G401.6 (cell line): ENCODE results near the gene GALNT2.

ENCODE experiments used
- FAIRE-seq: peaks from 2 replicates; lab custom pipeline; 2012; peaks lifted over from hg19 to GRCh38; lab: Jason Lieb, UNC

GALNT2 gene

DNA sequence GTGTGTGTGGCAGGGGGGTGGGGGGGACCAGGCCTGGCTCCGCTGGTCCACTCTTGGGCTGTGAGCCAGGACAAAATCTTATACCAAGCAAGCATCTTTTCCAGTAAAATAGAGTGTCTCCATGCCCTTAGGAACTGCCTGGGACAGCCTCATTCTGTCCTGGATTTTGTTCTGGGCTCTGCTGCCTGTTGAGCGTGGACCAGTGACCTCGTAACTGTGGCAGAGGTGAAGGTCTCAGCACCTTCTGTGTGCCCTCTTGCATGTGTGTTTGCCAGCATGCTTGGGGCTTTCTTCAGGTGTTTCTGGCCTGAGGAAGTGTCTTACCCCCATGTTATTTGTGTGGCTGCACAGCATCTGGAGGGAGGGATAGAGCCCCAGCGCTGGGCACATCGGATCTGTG lies 45.7 kb downstream of the GALNT2 start:
- FAIRE-seq, result no peak

DNA sequence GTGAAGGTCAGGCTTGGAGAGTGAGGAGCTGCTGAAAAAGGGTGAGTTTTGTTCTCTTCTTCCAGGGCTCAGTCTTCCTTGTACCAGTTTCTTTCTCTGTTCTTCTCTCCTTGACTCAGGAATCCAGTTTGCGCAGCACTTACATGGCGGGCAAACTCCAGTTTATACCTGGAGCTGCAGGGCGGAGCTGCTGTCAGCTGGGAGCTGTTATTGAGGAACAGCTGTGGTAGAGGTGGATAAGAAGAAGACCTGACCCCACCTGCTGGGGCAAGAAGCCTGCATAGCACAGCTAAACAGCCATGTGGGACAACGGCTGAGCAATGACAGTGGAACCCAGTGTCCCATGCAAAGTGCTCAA lies 46.2 kb downstream of the GALNT2 start:
- no peak for FAIRE-seq

DNA sequence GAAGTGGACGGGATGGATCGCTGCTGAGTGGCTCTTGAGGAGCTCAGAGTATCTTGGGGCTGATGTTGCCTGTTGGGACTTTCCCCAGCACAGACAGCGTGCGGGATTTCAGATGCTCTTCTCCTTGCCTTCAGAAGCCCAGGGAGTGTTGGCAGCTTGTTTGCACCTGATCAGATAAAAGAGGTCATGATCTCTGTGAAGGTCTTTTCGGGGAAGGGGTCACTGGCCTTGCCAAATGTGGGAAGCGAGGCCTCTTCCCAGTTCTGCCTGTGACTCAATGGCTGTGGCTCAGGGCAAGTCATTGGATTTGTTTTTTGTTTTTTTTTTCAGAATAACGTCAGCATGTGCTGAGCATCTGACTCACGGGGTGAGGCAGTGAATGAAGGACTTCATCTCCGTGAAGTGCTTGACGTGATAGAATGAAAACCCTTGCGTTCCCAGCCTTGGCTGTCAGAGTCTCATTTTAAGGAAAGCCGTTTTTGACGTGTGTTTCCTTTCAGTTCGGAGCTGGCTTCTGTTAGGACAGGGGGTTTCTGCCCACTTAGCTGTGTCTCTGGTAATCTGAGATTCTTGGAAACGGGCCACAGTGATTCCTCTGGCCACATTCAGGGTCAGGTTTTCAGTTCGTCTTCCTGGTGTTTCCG lies 46.7 kb downstream of the GALNT2 start:
- no peak for FAIRE-seq

GRCh38 chr1:230114237-230114651 lies 47.2 kb downstream of the GALNT2 start:
- FAIRE-seq, result no peak

GRCh38 chr1:230117694-230118093 lies 50.7 kb downstream of the GALNT2 start:
- FAIRE-seq, result no peak

GRCh38 chr1:230119340-230119739 lies 52.3 kb downstream of the GALNT2 start:
- FAIRE-seq, result no peak

- FAIRE-seq, result no peak
These were observed 53.4 kb downstream of the GALNT2 start for GRCh38 chr1:230120289-230120920.

DNA sequence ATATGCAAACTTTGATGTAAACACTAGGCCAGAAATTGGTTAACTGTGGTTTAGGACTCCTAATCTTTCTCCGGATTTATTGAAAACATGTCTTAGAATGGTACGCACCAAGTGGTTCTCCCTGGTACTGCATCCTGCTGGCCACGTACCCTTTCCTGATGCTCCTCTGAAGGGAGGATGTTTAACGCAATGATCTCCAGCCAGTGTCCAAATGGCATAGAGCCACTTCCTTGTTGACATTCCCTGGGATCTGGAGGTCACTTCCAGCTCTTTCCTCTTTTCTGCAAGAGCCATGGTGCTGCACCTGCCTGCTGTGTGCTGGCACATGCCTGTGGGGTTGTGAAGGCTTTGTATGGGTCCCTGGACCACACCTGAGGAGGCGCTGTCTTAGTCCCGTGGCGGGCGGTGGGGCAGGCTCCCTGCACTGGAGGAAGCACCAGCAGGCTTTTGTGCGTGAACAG lies 53.9 kb downstream of the GALNT2 start:
- no peak for FAIRE-seq

GRCh38 chr1:230121950-230122349 lies 54.9 kb downstream of the GALNT2 start:
- FAIRE-seq, result no peak

GRCh38 chr1:230122366-230123279 lies 55.6 kb downstream of the GALNT2 start:
- FAIRE-seq, result no peak

DNA sequence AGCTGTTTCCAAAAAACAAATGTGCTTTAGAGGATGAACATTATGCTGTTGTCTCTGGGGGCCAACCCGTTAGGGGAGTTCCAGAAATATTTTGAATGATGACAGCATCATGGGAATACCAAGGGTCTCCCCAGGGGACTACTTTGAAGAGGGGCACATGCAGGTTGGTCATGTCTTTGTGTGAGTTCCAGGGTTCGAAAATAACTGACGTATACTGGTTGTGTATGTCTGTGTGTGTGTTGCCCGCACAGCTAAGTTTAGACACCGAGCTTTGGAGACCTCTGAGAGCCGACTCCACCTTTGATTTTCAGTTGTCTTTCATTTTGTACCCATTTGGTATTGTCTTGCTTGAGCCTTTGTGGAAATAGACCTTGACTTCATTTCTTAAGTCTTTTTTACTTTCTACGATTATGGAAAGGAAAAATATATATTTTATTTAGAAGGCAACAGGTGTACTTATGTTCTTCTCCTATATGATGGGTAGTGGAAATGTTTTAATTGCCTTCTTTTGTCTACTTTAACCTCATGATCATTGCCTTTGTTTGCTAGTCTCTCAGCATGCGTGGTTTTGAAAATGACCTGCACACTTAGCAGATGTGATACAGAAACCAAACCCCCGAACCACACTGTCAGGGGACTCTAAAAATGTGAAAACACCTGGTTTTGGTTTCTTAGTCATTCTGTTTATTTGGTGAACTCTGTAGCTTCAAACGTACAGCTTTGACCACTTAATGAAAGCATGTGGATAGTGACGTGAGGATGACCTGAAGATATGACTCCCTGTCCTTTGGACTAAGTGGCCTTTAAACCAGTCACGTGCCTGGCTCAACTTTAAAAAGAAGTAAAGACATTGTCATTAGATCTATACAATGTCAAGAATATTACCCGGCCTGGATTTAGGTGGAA lies 56.5 kb downstream of the GALNT2 start:
- FAIRE-seq, result no peak

GRCh38 chr1:230124186-230125128 lies 57.4 kb downstream of the GALNT2 start:
- no peak for FAIRE-seq

DNA sequence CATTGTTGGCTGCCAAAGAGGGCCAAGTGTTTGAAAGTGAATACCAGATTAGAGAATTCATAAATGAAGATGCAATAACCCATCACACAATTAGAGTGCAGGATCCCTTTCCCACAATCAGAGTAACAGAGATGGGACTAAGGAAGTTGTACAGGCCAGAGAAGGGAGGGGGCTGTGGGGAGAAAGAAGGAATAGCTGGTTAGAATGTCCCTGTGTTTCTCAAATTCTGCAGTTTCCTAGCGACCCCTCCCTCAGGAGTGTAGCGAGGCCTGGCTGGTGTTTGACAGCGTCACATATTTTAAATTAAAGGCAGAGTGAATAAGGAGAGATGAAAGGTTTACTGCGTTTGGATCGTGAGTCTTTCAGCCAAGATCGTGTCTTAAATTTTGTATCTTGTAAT lies 58.1 kb downstream of the GALNT2 start:
- FAIRE-seq, result no peak

DNA sequence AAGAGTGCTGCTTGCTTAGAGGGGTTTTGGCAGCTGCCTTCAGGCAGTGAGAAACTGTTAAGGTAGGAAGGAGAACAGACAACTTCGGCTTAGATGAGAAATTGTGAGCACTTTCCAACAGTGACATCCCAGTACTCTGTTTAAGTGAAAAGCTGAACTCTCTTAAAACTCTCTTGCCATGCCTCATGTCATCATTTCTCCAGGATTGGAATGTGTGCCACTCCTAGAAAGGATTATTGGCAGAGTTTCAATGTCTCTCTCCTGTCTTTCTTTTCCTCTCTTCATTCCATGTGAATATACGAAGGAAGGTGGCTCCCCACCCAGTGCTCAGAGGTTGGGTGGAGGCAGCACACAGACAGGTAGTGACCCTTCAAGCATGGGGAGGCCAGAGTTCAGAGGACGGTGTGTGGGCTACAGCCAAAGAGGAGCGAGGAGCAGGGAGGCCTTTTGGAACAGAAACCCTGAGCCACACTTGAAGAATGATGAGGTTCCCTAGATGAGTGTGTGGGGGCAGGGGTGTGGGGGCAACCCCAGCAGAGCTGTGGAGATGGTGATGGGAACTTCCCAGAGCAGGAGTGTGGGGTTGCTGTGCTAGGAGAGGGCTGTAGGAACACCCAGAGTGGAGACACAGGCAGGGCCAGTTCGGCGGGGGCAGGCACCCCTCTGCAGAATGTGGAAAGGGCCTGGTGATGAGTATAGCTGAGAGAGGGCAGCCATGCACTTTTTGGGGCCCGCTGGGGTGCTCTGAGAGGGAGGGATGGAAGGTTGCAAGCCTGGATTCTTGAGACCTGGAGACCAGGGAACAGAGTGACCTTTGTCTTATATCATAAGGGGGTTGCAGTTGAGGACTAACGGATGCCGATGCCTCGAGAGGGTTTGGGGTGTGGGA lies 58.8 kb downstream of the GALNT2 start:
- FAIRE-seq, result no peak

DNA sequence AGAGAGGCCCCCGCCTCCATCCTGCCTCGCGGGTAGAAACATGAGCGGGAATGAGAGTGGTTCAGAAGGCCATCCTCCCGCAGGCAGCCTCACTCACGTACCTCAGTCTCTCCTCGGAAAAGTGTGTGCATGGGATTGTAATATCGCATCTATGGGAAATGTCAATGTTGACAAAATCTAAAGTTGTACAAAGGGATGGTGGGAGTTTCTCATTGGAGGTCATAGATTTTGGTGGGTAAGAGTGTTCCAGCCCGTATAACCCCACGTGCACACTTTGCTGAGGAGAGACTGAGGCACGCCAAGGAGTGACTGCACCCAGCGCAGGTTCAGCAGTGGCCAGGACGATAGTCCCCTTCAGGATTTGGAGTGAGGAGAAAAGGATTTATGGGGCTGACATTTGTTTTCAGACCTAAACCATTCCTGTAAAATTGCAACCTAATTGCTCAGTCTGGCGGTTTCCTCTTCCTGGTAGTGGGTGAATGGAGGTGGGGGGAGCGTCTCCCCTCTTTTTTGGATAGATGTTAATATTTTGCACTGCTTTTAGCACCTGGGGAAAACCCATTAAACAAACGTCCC lies 59.6 kb downstream of the GALNT2 start:
- no peak for FAIRE-seq

GRCh38 chr1:230127105-230128054 lies 60.3 kb downstream of the GALNT2 start:
- FAIRE-seq, result no peak

- FAIRE-seq, result no peak
These were observed 61.7 kb downstream of the GALNT2 start for GRCh38 chr1:230128569-230129285.

GRCh38 chr1:230129341-230129740 lies 62.3 kb downstream of the GALNT2 start:
- FAIRE-seq, result no peak
